ENCODE results near the gene TRIM15.
A peak's percentile ranks its signal among the peaks of the same experiment; 100 is the strongest.
"Not testable (repeated sequence)": the region's sequence is repeated elsewhere in the genome, so short reads cannot be mapped to it uniquely, and the experiment has no call there.

The TRIM15 gene

DNA sequence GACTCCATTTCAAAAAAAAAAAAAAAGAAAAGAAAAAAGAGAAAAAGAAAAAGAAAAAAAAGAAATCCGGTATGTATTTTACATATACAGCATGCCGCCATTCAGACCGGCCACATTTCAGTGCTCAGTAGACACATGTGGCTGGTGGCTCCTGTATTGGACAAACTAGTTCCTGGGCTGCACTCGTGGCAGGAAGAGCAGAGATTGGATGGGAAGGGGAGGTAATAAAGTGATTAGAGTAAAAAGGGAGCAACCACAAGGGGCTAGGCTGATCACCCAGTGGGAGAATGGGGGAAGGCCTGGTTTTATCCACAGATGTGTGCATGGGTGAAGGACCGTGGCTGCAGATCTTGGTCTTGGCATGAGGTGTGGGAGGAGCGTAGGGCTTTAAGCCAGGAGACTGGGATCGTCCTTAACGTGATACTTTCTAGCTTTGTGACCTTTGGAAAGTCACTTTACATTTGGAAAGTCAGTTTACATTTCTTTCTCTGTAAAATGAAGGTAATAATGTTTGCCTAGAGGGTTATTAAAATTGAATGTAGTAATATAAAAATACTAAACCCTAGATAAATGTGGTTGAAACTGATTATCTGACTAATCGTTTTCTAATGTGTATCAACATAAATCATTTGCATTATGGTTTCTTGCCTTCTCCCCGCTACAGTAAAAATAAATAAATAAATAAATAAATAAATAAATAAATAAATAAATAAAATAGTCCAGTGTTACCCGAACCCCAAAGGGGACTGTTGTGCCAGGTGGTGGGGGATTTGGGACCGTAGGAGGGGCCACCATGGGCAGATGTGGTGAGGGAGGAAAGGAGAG is 869 bp upstream of the TRIM15 start:
- DNase-seq (ENCODE audit: low read depth), result no peak

DNA sequence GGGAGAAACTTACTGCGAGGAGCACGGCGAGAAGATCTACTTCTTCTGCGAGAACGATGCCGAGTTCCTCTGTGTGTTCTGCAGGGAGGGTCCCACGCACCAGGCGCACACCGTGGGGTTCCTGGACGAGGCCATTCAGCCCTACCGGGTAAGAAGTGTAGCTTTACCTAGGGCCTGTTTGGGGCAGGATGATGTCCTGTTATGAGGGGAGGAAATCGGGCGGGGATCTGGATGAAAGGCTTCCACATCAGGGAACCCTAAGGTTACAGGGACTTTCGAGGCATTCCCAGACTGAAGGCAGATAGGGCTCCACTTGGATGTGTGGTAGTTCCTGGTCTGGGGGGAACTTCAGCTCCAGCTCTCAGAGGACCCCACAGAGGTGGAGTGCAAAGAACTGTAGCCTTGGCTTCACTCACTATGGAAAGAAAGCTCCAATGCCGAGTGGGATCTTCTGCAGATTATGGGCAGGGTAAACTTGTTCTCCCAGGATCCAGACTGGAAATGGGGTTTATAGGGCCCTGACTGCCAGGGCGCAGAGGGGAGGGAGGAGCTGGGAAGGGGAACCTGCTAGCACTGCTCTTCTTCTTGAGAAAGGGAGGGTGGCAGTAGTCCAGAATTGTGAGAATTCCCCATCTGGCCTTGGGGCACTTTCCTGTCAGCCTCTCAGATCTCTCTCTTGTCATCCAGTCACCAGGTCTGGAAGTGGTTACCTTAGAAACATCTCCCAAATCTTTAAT is 740 bp downstream of the TRIM15 start:
- no peak for DNase-seq (ENCODE audit: low read depth)

DNA sequence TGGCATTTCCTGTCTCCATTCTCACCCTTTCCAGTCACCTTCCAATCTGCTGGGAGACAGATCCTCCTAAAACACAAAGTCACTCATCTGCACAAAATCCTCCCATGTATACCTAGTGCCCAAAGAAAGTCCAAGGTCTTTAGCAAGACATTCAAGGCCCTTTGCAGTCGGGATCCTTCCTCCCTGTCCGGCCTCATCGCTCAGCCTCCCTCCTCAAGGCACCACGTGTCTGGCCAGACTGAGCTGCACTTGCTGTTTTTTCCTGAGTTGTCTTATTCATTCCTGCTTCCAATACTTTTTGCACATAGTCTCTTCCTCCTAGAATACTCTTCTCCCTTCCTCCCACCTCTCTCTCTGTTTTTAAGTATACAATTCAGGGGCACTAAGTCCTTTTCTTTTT is 1.4 kb downstream of the TRIM15 start:
- no peak for DNase-seq (ENCODE audit: low read depth)

DNA sequence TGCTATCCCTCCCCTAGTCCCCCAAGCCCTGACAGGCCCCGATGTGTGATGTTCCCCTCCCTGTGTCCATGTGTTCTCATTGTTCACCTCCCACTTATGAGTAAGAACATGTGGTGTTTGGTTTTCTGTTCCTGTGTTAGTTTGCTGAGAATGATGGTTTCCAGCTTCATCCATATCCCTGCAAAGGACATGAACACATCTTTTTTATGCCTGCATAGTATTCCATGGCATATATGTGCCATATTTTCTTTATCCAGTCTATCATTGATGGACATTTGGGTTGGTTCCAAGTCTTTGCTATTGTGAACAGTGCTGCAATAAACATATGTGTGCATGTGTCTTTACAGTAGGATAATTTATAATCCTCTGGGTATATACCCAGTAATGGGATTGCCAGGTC is 1.9 kb downstream of the TRIM15 start:
- not testable (repeated sequence) for DNase-seq (ENCODE audit: low read depth)

DNA sequence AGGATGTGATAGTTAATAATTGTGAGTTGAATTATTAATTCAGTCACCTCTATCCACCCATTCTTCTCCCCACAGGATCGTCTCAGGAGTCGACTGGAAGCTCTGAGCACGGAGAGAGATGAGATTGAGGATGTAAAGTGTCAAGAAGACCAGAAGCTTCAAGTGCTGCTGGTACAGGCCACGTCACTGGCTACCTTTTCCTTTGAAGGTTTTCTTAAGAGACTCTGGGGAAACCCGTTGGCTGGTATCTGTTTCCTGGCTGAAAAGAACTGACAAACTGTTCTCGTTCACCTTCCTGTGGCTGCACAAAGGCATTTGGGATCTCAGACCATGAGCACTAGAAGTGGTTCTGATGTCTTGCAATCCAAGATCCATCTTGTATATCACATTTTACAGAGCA is 3.8 kb downstream of the TRIM15 start:
- no peak for DNase-seq (ENCODE audit: low read depth)

DNA sequence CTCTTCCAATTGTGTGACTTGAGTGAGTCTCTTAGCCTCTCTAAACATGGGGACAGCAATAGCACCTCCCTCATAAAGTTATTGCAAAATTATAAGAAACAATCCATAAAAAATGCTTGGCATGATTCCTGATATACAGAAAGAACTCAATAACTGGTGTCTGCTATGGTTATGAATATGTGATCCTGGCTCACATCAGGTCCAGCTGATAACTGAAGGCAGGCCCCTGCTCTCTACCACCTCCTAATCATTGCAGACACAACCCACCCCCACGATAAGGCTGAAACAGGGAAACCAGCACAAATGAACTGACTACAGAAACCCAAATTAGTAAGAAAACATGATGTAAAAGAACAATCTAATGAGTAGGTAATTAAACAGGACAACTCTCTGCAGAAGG is 5.4 kb downstream of the TRIM15 start:
- no peak for DNase-seq (ENCODE audit: low read depth)

DNA sequence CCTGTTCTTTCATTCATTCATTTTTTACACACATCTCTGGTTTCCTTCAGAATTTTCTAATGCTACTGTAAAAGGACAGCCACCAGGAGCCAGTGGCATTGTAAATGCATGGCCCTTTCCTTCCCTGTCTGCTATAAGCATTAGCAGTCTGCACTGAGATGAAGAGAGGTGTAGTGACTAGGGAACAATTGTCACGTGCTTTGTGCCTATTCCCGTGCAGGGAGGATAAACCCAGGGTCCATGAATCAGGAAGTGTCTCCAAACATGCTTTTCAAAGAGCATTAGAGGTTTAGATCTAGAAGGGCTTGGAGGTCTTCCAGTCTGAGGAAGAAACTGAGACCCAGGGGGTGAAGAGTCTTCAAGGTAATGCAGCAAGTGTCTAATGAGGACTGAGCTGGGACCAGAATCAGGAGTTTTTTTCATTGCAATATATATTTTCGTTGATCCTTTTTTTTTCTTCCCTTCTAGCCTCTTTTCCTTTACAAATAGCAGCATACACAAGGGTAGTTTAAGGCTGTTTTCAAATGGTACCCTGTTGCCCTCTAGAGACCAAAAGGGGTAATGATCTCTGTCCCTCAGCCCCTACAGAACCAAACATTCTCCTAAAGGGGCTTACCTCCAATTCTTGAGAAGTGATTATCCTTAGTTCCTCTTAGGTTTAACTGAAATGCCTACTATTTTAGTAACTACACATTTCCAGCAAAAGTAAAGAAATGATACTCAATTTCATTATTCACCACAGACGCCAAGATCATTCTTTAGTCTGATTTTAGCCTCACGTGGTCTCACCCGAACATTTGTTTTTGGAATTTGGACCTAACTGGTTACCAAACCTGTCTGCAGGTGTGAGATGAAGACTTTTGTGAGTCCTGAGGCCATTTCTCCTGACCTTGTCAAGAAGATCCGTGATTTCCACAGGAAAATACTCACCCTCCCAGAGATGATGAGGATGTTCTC is 6.6 kb downstream of the TRIM15 start:
- DNase-seq (ENCODE audit: low read depth), result peak; percentile 65

DNA sequence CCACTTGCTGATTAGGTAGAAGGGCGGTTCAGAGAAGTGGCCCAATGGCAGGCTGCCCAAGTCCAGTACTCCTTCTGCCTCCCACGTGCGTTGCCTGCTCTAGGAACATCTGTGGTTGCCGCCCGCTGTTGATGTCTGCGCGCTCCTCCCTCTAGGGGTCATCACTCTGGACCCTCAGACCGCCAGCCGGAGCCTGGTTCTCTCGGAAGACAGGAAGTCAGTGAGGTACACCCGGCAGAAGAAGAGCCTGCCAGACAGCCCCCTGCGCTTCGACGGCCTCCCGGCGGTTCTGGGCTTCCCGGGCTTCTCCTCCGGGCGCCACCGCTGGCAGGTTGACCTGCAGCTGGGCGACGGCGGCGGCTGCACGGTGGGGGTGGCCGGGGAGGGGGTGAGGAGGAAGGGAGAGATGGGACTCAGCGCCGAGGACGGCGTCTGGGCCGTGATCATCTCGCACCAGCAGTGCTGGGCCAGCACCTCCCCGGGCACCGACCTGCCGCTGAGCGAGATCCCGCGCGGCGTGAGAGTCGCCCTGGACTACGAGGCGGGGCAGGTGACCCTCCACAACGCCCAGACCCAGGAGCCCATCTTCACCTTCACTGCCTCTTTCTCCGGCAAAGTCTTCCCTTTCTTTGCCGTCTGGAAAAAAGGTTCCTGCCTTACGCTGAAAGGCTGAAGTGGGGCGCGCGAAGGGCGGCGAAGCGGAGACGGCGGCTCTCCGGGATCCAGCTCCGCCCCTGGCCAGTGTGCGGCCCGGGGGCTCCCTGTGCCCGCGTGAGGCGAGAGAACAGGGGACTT is 8.5 kb downstream of the TRIM15 start:
- DNase-seq (ENCODE audit: low read depth), result no peak

DNA sequence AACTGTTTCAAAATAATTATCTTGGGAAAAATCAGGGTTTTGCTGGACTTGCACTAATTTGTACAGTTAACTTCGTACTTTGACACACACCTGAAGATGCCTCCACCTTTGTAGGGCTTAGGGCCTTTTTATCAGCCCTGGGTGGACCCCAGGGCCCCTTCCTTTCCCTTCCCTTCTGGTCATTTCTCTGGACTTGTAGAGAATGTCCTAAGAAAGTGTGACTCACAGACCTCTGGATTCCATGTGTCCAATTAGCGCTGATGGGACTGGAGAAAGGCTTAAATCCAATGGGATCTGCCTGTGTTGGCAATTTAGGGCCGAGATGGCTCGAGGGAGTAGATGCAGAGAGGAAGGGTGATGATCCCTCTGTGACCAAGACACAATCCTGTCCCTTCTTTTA is 9.3 kb downstream of the TRIM15 start:
- peak; percentile 44 for DNase-seq (ENCODE audit: low read depth)

DNA sequence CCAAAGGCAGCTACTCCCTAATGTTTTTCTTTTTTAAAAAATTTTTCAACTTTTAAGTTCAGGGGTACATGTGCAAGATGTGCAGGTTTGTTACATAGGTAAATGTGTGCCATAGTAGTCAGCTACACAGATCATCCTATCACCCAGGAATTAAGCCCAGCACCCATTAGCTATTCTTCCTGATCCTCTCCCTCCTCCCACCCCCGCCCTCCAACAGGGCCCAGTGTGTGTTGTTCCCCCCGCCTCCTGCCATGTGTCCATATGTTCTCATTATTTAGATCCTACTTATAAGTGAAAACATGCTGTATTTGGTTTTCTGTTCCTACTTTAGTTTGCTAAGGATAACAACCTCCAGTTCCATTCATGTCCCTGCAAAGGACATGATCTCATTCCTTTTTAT is 12.4 kb downstream of the TRIM15 start:
- DNase-seq (ENCODE audit: low read depth), result no peak

DNA sequence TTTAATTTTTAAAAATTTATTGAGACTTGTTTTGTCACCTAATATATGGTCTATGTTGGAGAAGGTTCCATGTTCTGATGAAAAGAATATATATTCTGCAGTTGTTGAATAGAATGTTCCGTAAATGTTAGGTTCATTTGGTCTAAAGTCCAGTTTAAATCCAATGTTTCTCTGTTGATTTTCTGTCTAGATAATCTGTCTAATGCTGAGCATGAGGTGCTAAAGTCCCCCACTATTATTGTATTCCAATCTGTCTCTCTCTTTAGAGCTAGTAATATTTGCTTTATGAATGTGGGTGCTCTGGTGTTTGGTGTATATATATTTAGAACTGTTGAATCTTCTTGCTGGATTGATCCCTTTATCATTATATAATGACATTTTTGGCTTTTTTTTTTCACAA is 15.5 kb downstream of the TRIM15 start:
- no peak for DNase-seq (ENCODE audit: low read depth)

DNA sequence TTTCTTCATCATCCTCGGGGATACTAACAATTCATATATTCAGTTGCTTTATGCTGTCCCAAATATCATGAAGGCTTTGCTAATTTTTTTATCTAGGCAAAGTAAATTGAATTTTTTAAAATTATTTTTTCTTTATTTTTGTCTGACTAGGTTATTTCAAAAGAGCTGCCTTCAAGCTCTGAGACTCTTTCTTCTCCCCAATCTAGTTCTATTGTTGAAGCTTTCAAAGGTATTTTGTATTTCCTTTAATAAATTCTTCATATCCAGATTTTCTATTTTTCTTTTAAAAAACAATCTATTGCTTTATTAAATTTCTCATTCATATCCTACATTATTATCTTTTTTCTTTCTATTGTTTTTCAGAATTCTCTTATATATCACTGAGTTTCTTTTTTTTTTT is 16.8 kb downstream of the TRIM15 start:
- no peak for DNase-seq (ENCODE audit: low read depth)

DNA sequence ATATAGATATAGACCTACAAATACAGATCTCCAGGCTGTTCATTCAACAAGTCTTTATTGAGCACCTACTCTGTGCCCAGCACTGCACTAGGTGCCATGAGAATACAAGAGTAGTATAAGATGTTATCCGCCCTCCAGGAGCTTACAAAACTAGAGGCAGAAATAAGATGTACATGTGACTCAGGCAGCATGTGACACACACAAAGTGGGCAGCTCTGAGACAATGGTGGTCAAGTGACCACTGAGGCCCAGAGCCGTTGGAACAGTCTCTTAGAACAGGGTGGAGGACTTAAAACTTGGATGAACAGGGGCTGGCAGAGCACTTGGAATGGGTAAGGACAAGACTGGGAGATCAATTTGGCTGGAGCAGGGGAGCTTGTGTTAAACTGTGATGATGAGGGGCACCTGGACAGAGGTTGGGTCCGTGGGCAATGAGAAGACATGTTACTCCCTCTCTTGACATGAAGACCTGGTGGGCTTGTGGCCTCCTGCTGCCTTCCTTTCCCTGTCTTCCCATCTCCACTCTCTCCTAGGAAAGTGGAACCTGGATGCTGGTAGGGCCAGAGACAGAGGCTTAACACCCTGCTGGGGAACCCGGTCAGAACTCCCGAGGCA is 21.2 kb downstream of the TRIM15 start:
- DNase-seq (ENCODE audit: low read depth), result no peak

DNA sequence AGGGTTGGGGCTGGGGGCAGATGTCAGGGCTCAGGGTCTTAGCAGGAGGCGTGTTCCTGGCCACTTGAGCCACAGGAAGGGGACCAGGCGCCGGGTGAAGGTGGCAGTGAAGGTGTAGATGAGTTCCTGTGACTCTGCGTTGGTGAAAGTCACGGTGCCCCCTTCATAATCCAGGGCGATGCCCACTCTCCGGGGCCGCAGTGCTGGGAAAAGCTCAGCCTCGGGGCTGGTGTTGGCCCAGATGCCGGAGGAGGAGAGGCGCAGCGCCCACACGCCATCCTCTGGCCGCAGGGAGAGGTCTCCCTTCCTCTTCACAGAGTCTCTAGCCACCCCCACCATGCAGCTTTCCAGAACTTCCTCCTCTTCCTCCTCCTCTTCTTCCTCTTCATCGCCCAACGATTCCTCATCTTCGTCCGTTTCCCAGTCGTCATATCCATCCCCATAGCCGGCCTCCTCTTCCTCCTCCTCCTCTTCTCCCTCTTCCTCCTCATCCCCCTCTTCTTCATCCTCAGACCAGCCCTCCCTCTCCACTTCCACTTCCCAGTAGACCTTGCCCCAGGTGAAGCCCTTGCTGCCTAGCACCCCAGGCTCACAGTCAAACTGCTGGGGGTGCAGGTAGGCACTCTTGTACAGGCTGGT is 22.6 kb downstream of the TRIM15 start:
- DNase-seq (ENCODE audit: low read depth), result no peak

DNA sequence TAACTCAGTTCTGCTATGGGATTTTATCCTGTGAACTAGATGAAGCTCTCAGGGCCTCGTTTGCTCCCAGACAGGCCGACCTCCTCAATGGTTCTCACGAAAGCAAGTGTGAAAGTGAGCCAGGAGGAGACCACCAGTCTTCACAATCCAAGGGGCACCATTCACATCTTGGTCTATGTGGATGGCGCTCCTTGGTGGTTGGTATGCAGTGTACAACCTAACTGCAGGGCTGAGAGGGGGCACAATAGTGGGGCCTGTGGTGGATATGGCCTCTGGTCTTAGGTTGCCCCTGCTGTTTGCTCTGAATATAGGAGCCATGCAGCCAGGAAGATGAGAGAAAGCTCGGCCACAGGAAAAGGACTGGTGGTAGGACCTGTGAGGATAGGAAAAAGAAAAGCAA is 25.2 kb downstream of the TRIM15 start:
- no peak for DNase-seq (ENCODE audit: low read depth)

DNA sequence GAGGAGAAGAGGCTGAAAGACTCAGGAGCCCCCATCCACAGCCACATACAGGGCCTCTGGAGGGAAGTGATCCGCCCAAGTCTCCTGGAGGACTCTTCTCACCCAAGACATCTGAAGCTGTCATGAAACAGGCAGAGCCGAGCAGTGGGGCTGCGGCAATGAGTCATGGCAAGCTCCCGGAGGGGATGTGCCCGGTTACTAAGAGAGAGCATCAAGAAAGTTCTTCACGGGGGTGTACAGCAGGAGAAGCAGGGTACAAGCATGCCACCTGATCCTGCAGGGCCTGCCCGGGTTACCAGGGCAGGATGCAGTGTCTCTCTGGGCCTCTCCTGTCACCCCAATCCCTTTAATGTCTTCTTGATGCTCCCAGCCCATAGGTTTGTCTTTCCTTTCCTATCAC is 28.7 kb downstream of the TRIM15 start:
- DNase-seq (ENCODE audit: low read depth), result peak; percentile 7

DNA sequence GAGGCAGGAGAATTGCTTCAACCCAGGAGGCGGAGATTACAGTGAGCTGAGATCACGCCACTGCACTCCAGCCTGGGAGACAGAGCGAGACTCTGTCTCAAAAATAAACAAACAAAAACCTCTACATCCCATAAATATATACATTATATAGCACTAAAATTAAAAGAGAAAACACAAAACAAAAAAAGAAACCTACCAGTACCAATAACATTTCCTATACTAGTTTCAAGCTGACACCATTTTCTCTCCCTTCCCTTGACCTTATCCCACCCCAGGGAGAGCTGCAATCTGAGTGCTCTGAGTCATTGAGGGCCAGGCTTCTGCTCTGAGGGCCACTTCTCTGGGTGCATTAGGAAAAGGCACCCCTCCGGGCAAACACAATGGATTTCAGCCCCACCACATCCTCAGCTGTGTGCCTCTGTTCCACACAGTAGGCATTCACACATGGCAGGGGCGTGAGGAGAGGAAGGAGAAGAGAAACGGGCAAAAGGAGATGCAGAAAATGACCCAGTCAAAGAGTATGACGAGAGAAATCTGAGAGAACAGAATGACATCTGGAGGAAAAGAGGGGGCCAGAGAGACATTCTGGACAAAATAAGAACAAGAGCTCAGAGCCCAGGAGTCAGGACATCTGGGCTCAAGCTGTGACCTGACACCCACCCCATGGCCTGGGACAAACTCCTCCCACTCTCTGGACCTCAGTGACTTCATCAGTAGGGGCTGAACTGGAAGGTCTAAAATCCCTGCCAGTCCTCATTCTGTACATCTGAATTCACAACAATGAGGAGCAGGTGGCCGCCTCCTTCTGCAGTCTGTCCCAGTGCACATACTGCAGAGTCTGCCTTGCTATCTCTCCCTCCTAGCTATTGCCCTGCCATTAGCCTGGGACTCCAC is 31.7 kb downstream of the TRIM15 start:
- peak; percentile 41 for DNase-seq (ENCODE audit: low read depth)

DNA sequence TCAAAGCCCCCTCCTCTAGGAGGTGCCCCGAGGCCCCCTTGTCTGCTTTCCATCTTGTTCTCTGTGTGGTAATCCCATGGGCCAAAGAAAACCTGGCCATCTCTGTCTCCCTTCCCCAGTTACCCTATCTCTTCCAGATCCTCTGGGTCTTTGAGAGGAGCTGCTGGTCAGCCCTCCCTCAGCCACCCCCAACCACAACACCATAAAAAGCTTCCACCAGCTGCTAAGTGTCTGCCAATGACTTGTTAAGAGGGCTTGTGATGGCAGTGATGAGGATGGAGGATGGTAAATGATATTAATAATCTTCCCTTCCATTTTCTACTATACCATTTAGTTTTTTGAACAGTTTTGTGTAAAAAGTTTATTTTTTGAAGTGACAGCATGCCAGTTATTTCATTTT is 32.6 kb downstream of the TRIM15 start:
- no peak for DNase-seq (ENCODE audit: low read depth)

DNA sequence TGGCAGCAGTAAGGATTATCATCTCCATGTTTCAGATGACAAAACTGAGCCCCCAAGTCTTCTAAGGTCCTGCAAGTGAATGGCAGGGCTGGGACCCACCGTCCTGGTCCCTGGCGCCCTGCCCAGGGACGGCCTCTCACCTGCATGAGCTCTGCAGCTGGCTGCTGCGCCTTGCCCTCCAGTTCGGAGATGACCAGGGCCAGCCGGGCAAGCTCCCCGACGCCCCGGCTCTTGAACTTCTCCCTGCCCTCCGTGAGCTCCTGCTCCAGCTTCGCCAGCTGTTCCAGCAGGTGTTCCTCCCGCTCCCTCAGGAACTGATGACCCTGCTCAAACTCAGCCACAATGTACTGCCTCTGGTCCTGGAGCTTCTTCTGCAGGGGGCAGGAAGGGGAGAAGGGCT is 33.0 kb downstream of the TRIM15 start:
- no peak for DNase-seq (ENCODE audit: low read depth)
